ENCODE data around the gene MUC2.

Gene MUC2

GRCh38 chr11:1087961-1088926 lies 13.6 kb downstream of the MUC2 start:
- no peak for DNase-seq (ENCODE audit: low read depth)

DNA sequence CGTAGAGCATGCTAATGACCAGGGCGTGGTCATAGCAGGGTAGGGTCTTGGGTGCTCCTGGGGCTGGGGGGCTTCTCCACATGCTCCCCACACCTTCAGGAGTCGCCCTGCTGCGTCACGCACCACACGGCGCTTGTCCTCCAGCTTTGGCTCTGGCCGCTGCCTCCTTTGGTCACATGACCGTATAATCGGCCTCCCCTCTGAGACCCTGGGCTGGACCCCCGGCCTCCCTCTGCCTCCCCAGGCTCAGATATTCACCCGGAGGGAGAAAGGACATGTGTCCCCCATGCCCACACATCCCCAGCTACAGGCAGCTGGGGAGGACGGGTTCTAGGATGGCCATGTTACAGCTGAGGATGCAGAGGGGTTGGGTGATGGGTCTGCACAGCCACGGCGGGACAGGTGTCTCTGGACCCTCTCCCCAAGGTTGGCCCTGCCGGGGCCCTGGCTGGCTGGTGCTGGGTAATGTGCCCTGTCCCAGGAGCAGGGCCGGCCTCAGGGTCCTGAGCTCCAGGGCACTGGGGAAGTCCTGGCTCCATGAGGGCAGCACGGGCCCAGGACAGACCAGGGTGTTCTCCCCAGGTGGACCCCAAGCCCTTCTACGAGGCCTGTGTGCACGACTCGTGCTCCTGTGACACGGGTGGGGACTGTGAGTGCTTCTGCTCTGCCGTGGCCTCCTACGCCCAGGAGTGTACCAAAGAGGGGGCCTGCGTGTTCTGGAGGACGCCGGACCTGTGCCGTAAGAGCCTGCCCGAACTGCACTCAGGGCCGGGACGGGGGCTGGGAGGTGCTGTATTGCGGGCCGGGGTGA lies 14.5 kb downstream of the MUC2 start:
- no peak for DNase-seq (ENCODE audit: low read depth)

DNA sequence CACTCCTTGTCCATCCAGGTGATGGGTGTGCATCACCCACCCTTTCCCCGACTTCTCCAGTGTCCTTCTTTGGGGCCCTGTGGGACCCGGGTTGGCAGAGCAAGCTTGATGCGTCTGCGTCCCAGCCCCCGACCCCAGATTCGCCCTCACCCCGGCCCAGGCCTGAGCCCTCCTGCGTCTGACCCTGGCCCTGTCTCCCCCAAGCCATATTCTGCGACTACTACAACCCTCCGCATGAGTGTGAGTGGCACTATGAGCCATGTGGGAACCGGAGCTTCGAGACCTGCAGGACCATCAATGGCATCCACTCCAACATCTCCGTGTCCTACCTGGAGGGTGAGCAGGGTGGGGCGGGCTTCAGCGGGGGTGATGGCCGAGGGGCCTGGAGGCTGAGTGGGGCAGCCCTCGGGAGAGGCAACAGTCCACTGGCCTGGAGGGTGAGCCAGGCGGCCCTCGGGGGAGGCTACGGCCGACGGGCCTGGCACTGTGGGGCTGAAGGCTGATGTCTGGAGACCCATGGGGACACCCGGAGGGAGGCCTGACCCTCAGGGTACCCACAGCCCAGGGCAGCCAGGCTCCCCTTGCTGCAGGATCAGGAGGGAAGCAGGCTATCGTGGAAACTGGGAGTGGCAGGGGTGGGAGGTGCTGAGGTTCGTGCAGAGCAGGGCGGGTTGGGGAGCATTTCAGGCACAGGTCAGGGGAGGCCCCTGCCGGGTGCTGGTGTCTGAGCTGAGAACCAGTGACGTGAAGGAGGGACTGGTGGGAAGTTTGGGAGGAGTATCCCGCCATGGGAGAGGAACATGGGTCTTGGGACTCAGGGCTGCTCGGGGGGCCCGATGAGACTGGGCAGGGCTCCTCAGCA lies 15.3 kb downstream of the MUC2 start:
- no peak for DNase-seq (ENCODE audit: low read depth)

DNA sequence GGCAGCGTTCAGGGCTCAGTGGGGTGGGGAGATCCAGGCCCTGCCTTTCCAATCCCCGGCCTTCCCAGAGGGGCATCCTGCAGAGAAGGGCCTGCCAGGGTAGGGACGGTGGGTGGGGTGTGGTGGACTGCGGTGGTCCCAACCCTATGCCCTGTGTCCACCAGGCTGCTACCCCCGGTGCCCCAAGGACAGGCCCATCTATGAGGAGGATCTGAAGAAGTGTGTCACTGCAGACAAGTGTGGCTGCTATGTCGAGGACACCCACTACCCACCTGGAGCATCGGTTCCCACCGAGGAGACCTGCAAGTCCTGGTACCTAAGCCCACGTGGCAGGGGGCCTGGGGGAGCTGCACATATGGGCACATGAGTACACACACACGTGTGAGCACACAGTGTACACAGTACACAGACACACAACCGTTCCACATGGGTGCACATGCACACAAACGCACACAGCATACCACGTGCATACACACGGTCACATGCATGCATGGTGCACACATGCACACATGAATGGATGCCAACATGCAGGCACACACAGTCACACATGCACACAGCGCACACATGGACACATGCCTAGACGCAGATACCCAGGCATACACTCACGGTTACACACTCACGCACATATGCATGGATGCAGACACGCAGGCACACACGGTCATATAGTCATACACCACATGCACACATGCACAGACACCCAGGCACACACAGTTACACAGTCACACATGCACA lies 16.1 kb downstream of the MUC2 start:
- DNase-seq (ENCODE audit: low read depth): no peak

DNA sequence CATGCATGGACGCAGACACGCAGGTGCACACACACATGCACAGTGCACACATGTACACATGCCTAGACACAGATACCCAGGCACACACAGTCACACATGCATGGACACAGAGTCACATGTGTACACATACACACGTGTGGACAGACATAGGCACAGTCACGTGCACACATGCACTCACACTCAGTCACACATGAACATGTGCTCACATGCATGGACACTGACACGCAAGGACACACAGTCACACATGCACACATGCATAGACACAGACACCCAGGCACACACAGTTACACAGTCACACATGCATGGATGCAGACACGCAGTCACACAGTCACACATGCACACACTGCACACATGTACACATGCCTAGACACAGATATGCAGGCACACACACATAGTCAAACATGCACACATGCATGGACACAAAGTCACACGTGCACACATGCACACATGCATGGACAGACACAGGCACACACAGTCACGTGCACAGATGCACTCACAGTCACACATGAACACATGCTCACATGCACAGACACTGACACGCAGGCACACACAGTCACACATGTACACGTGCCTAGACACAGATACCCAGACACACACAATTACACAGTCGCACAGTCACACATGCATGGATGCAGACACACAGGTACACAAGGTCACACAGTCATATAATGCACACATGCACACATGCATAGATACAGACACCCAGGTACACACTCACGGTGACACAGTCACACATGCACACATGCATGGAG lies 16.8 kb downstream of the MUC2 start:
- no peak for DNase-seq (ENCODE audit: low read depth)

DNA sequence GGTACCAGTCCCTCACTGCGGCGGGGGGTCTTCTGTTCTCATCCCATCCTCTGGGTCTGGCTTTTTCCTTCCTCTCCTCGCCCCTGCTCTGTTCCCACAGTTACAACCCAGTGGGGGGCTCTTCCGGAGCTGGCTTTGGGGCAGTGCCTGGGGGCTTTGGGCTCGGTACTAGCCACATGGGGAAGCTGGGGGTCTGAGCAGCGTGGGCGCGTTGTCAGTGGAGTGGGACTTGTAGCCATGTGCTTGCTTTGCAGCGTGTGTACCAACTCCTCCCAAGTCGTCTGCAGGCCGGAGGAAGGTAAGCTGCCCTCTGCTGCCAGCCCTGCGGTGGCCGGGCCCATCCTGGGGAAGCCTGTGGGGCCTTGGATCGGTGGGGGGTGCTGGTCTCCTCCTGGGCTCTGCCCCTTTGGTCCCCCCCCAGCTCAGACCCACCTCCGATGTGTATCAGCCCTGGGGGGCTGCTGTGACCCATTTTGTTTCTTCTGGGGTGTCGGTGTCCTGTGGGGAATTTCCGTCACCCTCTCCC lies 17.5 kb downstream of the MUC2 start:
- no peak for DNase-seq (ENCODE audit: low read depth)

- DNase-seq (ENCODE audit: low read depth): no peak
Measured at GRCh38 chr11:1092919-1093318, 18.2 kb downstream of the MUC2 start.

GRCh38 chr11:1099519-1100355 lies 25.1 kb downstream of the MUC2 start:
- DNase-seq (ENCODE audit: low read depth): no peak

GRCh38 chr11:1100417-1101245 lies 26.0 kb downstream of the MUC2 start:
- DNase-seq (ENCODE audit: low read depth): no peak

DNA sequence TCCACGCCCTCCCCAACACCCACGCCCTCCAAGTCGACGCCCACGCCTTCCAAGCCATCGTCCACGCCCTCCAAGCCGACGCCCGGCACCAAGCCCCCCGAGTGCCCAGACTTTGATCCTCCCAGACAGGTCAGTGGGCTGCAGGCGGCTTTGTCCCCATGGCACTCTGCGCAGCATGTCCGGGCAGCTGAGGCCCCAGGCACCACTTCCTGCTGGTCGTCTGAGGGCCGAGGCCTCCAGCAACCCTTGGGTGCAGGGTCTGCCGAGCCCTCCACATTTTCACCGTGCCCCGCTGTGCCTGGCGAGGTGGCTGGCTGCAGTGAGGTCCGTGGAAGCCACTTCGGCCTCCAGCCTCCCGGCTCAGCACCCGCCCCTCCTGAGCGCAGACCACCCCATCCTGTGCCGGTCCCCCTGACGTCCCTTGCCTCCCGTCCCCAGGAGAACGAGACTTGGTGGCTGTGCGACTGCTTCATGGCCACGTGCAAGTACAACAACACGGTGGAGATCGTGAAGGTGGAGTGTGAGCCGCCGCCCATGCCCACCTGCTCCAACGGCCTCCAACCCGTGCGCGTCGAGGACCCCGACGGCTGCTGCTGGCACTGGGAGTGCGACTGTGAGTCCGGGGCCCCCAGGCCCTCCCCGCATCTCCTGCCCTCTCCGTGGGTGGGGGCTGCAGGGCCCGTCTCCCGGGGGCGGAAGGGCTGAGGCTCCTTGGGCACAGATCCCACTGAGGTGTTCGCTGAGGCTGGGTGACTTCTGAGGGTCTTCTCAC lies 26.8 kb downstream of the MUC2 start:
- DNase-seq (ENCODE audit: low read depth): no peak

GRCh38 chr11:1102221-1102971 lies 27.7 kb downstream of the MUC2 start:
- no peak for DNase-seq (ENCODE audit: low read depth)

DNA sequence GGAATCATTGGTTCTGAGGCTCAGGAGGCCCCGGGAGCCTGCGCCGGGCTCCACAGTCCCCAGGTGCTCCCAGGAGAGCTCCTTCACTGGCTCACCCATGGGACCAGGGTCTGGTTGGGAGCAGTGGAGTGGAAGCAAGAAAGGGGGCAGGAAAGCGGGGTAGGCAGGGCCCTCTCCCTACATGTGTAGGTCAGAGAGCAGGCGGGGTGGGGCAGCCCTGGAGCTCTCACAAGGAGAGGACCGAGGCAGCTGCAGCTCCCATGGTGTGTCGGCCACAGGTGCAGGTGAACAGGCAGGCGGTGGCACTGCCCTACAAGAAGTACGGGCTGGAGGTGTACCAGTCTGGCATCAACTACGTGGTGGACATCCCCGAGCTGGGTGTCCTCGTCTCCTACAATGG lies 28.3 kb downstream of the MUC2 start:
- DNase-seq (ENCODE audit: low read depth): no peak

GRCh38 chr11:1103401-1104360 lies 29.0 kb downstream of the MUC2 start:
- DNase-seq (ENCODE audit: low read depth): no peak

DNA sequence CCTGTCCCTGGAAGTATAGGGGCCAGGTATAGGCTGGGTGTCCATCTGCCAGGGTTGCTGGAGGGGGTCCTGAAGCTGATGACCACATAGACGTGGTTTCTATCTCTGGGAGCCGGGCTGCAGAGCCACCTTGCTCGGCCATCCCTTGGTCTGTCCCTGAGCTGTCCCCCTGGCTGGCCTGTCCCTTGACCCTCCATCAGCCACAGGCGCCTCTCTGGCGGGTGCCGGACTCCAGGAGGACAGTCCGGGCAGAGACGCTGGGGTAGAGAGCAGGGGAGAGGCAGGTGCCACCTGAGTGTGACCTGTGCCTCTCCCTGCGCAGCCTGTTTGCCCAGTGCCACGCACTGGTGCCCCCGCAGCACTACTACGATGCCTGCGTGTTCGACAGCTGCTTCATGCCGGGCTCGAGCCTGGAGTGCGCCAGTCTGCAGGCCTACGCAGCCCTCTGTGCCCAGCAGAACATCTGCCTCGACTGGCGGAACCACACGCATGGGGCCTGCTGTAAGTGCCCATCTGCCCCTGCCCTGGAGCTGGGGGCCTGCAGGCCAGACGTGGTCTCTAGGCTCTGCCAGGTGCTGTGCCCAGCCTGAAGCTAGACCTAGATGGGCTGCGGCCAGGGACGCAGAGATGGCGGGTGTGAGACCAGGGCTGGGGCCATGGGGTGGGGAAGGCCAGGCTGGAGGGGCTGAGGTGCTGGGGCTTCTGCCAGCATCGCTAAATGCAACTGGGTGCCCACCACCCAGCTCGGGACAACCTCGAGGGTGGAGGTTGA lies 29.9 kb downstream of the MUC2 start:
- DNase-seq (ENCODE audit: low read depth): no peak

DNA sequence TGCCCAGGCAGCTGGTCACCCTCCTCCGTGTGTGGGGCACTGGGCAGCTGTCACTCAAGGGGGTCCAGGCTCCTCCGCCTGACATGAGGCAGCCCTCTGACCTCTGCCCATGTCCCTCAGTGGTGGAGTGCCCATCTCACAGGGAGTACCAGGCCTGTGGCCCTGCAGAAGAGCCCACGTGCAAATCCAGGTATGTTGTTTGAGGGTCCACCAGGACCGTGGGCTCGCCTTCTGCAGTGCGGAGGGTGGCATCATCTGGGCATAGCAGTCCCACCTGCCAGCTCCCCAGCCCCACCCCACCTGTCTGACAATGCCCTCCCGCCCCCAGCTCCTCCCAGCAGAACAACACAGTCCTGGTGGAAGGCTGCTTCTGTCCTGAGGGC lies 30.5 kb downstream of the MUC2 start:
- DNase-seq (ENCODE audit: low read depth): no peak

Measured in CMK (cell line).